Panc1 (cell line): ENCODE results near the gene ESR1. TPM values are rescaled to one million over a fixed set of nuclear protein-coding genes. Genes with fewer than 3 reads are reported as not detected.

ENCODE experiments used
- ATAC-seq: fragments of 200-7000 bp; cut with Tn5 transposase; 2 replicates; pipeline ENCODE4 v1.9.1; 2020; ENCODE audit warnings: mild to moderate bottlenecking, moderate library complexity
- BruUV-seq: library from RNA; stranded (reverse); fragments of 400-500 nt; replicated peaks from 2 replicates; lab custom pipeline; 2021; lab: Mats Ljungman, UMichigan
- CTCF ChIA-PET: fragments of 300-600 bp; sonication (Branson Sonifier 250); formaldehyde crosslinking; loops from one replicate; lab custom pipeline; 2022; ENCODE audit warnings: antibody characterized with exemption; lab: Charles Lee
- POLR2A ChIA-PET: fragments of 300-600 bp; sonication (Branson Sonifier 250); formaldehyde crosslinking; loops from one replicate; lab custom pipeline; 2022; ENCODE audit warnings: antibody characterized with exemption; lab: Charles Lee
- DNase-seq: peaks from one replicate; pipeline ENCODE4 v3.0.0-alpha.2; 2010; ENCODE audit warnings: low read depth, low spot score
- H3K27ac ChIP-seq: 2 replicates; pipeline ENCODE4 v1.5.1; 2011; ENCODE audit warnings: mild to moderate bottlenecking, low read length, inconsistent platforms
- H3K27me3 ChIP-seq: fragments of 200-500 bp; sonication (Bioruptor generic); 2 replicates; pipeline ENCODE4 v1.6.0; 2014; ENCODE audit warnings: low read length, inconsistent platforms; ENCODE audit not compliant: control insufficient read depth, insufficient read depth
- H3K36me3 ChIP-seq: fragments of 200-500 bp; sonication (Bioruptor generic); 2 replicates; pipeline ENCODE4 v1.5.1; 2014; ENCODE audit warnings: inconsistent platforms, mild to moderate bottlenecking, low read length, moderate library complexity; ENCODE audit not compliant: control insufficient read depth, insufficient read depth
- H3K4me1 ChIP-seq: 2 replicates; pipeline ENCODE4 v1.5.1; 2011; ENCODE audit warnings: inconsistent platforms, mild to moderate bottlenecking, low read length, moderate library complexity; ENCODE audit not compliant: control insufficient read depth, insufficient read depth
- H3K4me3 ChIP-seq, 2 experiments: 2 replicates each; pipeline ENCODE4 v1.5.1; 2011 to 2012; ENCODE audit warnings: low read depth in 2 of 2, low read length in 2 of 2, mild to moderate bottlenecking in 2 of 2, inconsistent platforms in 1 of 2, moderate library complexity in 1 of 2
- H3K9me3 ChIP-seq: fragments of 200-500 bp; sonication (Bioruptor generic); 2 replicates; pipeline ENCODE4 v1.5.1; 2014; ENCODE audit warnings: low read depth, mild to moderate bottlenecking, inconsistent platforms, low read length, moderate library complexity; ENCODE audit not compliant: control insufficient read depth, insufficient read depth
- POLR2AphosphoS5 ChIP-seq: IDR thresholded peaks from 2 replicates; pipeline ENCODE4 v1.6.1; 2012; ENCODE audit warnings: mild to moderate bottlenecking, low read depth, low read length, moderate library complexity
- SIN3A ChIP-seq: IDR thresholded peaks from 2 replicates; pipeline ENCODE4 v1.6.1; 2012; ENCODE audit warnings: low read depth, mild to moderate bottlenecking, low read length, moderate library complexity, borderline replicate concordance; ENCODE audit not compliant: insufficient read depth
- TCF7L2 ChIP-seq: IDR thresholded peaks from 2 replicates; pipeline ENCODE4 v1.6.1; 2011; ENCODE audit warnings: mild to moderate bottlenecking, low read depth, low read length, inconsistent platforms
- in situ Hi-C: cut with HindIII; loops from 2 replicates; pipeline ENCODE4 v1.10.0; 2016; ENCODE audit warnings: low sequenced_read_pairs, low pct_unique_long_range_greater_than_20kb
- intact Hi-C: fragments of 100-400 bp; cut with micrococcal nuclease; formaldehyde crosslinking; loops from one replicate; pipeline ENCODE4 v1.10.0; 2022; ENCODE audit not compliant: unreplicated experiment
- total RNA-seq: library from RNA; stranded (reverse); gene quantifications from one replicate; pipeline ENCODE4 v1.2.1, GENCODE V29; 2021; ENCODE audit not compliant: unreplicated experiment
- TF ChIP-seq, protein P1 (sequence below): fragments of 450-650 bp; IDR thresholded peaks from 2 replicates; pipeline ENCODE4 v1.5.1; 2017; ENCODE audit warnings: mild to moderate bottlenecking
- TF ChIP-seq, protein P2 (sequence below), 2 experiments: IDR thresholded peaks; 2 replicates each; pipeline ENCODE4 v1.6.1; 2011 to 2012; ENCODE audit warnings: low read depth in 2 of 2, control low read depth in 1 of 2, low read length in 1 of 2, mild to moderate bottlenecking in 1 of 2, moderate library complexity in 1 of 2; ENCODE audit not compliant: insufficient read depth in 1 of 2

Gene ESR1
- total RNA-seq, 1 experiment from 2014 or later, result 0.03 TPM

DNA sequence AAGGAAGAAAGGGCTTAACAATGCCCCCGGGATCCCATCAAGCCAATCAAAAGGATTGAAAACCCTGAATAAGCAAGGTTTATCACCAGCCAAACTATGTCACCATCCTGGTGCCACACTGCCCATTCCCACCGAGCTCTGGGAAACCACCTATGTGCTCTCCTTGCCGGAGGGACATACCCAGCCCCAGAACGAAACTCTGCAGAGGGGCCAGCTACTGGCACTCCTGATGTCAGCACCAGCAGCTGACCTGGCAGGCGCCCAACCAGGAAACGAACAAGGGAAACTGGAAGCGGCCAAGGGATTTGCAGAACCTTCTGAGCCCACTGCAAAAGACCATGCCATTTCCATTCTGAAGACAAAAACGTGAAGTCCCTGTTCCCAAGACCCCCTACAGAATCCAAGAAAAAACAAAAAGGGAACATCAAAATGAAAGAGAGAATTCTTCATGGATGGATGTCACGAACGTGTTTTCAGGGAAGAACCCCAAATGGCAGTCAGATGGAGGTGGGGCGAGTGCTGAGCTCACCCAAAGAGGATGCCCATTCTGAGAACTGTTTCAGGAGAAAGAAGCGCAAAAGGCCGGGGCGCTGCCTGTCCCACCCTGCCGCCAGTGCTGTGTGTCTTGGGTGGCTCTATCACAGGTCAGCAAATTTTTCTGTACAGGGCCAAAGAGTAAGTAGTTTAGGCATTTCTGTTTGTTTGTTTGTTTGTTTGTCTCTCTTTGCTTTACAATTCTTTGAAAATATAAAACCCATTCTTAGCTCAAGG lies 305.2 kb downstream of the ESR1 start:
- Histone ChIP-seq H3K27me3 (no peaks in the 10 kb centered on the region), H3K4me3 (no peak overlapping the region), H3K27ac (no peak overlapping the region), H3K4me1 (no peaks in the 10 kb centered on the region), H3K36me3 (no peaks in the 10 kb centered on the region), H3K9me3 (no peaks in the 10 kb centered on the region)
- ATAC-seq, result no peak
- DNase-seq, result no peak
- TF ChIP-seq, protein P1, sequence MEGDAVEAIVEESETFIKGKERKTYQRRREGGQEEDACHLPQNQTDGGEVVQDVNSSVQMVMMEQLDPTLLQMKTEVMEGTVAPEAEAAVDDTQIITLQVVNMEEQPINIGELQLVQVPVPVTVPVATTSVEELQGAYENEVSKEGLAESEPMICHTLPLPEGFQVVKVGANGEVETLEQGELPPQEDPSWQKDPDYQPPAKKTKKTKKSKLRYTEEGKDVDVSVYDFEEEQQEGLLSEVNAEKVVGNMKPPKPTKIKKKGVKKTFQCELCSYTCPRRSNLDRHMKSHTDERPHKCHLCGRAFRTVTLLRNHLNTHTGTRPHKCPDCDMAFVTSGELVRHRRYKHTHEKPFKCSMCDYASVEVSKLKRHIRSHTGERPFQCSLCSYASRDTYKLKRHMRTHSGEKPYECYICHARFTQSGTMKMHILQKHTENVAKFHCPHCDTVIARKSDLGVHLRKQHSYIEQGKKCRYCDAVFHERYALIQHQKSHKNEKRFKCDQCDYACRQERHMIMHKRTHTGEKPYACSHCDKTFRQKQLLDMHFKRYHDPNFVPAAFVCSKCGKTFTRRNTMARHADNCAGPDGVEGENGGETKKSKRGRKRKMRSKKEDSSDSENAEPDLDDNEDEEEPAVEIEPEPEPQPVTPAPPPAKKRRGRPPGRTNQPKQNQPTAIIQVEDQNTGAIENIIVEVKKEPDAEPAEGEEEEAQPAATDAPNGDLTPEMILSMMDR, result no peak
- no peak for TF ChIP-seq TCF7L2
- no peak for TF ChIP-seq SIN3A
- no peak for TF ChIP-seq POLR2AphosphoS5
- TF ChIP-seq, protein P2, sequence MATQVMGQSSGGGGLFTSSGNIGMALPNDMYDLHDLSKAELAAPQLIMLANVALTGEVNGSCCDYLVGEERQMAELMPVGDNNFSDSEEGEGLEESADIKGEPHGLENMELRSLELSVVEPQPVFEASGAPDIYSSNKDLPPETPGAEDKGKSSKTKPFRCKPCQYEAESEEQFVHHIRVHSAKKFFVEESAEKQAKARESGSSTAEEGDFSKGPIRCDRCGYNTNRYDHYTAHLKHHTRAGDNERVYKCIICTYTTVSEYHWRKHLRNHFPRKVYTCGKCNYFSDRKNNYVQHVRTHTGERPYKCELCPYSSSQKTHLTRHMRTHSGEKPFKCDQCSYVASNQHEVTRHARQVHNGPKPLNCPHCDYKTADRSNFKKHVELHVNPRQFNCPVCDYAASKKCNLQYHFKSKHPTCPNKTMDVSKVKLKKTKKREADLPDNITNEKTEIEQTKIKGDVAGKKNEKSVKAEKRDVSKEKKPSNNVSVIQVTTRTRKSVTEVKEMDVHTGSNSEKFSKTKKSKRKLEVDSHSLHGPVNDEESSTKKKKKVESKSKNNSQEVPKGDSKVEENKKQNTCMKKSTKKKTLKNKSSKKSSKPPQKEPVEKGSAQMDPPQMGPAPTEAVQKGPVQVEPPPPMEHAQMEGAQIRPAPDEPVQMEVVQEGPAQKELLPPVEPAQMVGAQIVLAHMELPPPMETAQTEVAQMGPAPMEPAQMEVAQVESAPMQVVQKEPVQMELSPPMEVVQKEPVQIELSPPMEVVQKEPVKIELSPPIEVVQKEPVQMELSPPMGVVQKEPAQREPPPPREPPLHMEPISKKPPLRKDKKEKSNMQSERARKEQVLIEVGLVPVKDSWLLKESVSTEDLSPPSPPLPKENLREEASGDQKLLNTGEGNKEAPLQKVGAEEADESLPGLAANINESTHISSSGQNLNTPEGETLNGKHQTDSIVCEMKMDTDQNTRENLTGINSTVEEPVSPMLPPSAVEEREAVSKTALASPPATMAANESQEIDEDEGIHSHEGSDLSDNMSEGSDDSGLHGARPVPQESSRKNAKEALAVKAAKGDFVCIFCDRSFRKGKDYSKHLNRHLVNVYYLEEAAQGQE (IDR thresholded peaks at IDR 0.05; ENCODE audit: insufficient read depth in 1 of 2, low read depth in 2 of 2, low read length in 1 of 2), result no peak
- BruUV-seq, result no TSS peak
- in situ Hi-C loops (no loop called here), intact Hi-C loops (no loop called here)
- POLR2A ChIA-PET, result no interaction called here
- CTCF ChIA-PET, result no interaction called here

DNA sequence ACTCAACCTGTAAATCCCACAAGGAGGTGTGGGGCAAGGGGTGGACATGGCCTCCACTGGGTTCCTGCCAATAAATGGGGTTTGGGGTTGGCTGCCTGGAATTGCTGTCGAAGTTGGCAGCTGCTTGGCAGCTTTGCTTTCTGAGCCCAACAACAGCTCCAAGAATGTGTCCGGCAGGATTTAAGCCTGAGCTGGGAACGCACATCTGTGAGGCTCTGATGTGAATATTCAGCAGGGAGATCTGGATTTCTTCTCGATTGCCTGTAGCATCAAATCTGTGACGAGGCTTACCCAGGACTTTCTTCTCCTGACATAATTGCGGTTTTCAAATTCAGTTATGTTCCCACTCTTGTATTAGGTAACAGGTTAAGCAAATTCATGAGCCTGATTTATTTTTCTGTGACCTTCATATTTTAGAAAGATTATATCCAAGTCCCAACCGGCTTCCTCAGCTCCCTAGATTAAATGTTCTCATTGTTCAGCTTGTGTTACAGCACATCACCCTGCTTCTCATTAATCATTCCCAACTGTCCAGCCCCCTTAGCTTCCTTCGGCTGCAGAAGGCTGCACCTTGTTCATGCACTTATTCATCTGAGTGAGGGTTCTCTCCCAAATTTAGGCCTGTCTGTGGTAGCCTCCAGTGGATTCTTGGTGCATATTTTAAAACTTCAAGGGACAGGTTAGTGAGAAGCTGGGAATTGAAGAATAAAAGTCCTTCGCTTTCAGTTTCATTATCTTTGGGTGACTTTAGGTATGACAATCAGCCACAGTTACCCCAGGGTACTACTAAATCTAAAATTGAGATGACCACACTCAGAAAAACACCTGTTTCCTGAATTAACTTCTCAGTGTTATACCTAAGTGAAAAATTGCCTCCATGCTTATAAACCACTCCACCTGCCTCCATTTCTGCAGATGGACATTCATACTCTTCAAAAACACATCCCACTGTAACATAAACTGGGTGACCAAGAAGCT lies 310.0 kb downstream of the ESR1 start:
- BruUV-seq, result no TSS peak
- DNase-seq (no peak), ATAC-seq (no peak)
- H3K27me3 ChIP-seq, result no peaks in the 10 kb centered on the region
- TF ChIP-seq TCF7L2 (no peak), POLR2AphosphoS5 (no peak), SIN3A (no peak)
- TF ChIP-seq, protein P1, result no peak
- TF ChIP-seq, protein P2 (IDR thresholded peaks at IDR 0.05; ENCODE audit: insufficient read depth in 1 of 2, low read depth in 2 of 2, low read length in 1 of 2), result no peak
- H3K4me3 ChIP-seq, result no peak overlapping the region
- no peaks in the 10 kb centered on the region for H3K36me3 ChIP-seq
- in situ Hi-C loops (no loop called here), intact Hi-C loops (no loop called here)
- H3K4me1 ChIP-seq, result no peaks in the 10 kb centered on the region
- POLR2A ChIA-PET, result no interaction called here
- no peak overlapping the region for H3K27ac ChIP-seq
- no peaks in the 10 kb centered on the region for H3K9me3 ChIP-seq
- CTCF ChIA-PET, result no interaction called here
